Left kidney (tissue), 8 donors: ENCODE results near the gene ZNG1F. TPM values are rescaled to one million over a fixed set of nuclear protein-coding genes. Genes with fewer than 3 reads are reported as not detected.
"Not testable (repeated sequence)": the region's sequence is repeated elsewhere in the genome, so short reads cannot be mapped to it uniquely, and the experiment has no call there.

Experiments used
- DNase-seq: peaks from one replicate; pipeline ENCODE4 v3.0.0-alpha.2; 2013
- long read RNA-seq, 8 donors: transcript quantifications; one replicate each; lab custom pipeline, GENCODE V29; 2026
- polyA plus RNA-seq: library from polyadenylated mRNA; unstranded; fragments of 120-200 nt; gene quantifications from one replicate; pipeline ENCODE4 v1.2.1, GENCODE V29; 2013; ENCODE audit not compliant: insufficient read length

The ZNG1F gene
- 34.3 TPM for polyA plus RNA-seq
- long read RNA-seq, donor 1, partial matches to known transcripts: 12 of 12 reads
- long read RNA-seq, donor 1, other reads (novel, unspliced or antisense): 0 of 12 reads
- long read RNA-seq, donor 2, partial matches to known transcripts: 19 of 20 reads
- long read RNA-seq, donor 2, other reads (novel, unspliced or antisense): 0 of 20 reads
- long read RNA-seq, donor 3, partial matches to known transcripts: 6 of 7 reads
- long read RNA-seq, donor 3, other reads (novel, unspliced or antisense): 0 of 7 reads
- long read RNA-seq, donor 4: 0 reads
- long read RNA-seq, donor 5, partial matches to known transcripts: 0 of 2 reads
- long read RNA-seq, donor 5, other reads (novel, unspliced or antisense): 0 of 2 reads
- long read RNA-seq, donor 6, partial matches to known transcripts: 21 of 21 reads
- long read RNA-seq, donor 6, other reads (novel, unspliced or antisense): 0 of 21 reads
- long read RNA-seq, donor 7, transcript CBWD6-215 (6 exons, 3,334 nt): major isoform, 5 of 31 reads
- long read RNA-seq, donor 7, partial matches to known transcripts: 26 of 31 reads
- long read RNA-seq, donor 7, other reads (novel, unspliced or antisense): 0 of 31 reads
- long read RNA-seq, donor 8, partial matches to known transcripts: 0 of 2 reads
- long read RNA-seq, donor 8, other reads (novel, unspliced or antisense): 0 of 2 reads

- not testable (repeated sequence) for DNase-seq
Measured at GRCh38 chr9:41189217-41189616, at the start of gene ZNG1F. Gene ZNG1F, minus strand, starts transcription at chr9:41189317. Its CDS starts 59 bp downstream, at chr9:41189258.

DNA sequence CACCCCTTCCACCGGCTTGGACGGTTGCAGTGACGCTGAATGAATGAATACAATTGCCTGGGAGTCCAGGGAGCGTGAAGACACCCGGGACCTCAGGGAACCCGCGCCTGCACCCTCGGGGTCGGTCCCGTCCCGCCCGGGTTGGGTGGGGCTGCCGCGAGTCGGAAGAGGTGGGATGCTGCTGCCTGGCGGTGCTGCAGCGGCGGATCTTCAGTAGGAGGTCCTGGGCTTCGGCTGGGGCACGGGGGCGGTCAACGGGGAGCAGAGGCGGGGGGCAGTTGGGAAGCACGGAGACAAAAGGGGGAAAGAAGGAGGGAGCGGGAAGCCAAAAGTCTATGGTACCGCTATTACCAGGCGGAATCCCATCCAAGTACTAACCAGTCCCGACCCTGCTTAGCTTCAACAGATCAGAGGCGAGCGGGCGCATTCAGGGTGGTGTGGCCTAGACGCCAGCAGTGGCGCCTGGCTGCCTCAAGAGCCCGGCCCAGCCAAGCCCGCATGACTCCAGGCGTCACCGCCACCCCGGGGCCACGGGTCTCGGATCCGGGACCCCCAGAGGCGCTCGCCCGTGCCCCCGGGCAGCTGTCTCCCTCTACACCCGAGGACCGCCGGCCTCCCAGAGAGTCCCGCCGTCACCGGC is 48.1 kb upstream of the ZNG1F start:
- DNase-seq: not testable (repeated sequence)

DNA sequence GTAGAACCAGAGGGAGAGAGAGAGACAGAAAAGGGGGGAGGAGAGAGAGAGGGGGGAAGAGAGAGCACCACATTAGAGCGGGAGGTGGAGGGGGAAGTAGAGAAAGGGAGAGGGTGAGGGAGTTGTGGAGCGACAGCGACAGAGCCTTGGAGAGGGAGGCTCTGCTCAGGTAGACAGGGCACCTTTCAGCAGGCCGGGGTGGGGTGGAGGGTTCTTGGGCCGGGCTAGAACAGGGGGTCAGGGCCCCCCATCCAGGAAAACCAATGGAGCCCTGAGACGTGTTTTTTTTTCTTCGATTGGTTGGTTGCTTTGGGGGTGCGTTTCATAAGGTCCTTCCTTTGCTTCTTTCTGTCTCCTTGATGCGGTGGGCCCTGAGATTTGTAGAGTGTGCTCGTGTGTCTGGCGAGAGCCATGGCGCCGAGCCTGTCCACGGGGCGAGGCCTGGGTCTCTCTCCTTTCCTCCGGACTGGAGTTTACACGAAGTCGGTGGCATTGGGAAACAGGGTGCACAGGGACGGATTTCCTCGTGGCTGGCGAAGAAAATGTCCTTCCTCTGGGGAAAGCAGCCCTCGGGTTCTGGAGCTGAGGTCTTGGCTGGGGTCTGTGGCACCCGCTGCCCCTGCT is 47.5 kb upstream of the ZNG1F start:
- not testable (repeated sequence) for DNase-seq

DNA sequence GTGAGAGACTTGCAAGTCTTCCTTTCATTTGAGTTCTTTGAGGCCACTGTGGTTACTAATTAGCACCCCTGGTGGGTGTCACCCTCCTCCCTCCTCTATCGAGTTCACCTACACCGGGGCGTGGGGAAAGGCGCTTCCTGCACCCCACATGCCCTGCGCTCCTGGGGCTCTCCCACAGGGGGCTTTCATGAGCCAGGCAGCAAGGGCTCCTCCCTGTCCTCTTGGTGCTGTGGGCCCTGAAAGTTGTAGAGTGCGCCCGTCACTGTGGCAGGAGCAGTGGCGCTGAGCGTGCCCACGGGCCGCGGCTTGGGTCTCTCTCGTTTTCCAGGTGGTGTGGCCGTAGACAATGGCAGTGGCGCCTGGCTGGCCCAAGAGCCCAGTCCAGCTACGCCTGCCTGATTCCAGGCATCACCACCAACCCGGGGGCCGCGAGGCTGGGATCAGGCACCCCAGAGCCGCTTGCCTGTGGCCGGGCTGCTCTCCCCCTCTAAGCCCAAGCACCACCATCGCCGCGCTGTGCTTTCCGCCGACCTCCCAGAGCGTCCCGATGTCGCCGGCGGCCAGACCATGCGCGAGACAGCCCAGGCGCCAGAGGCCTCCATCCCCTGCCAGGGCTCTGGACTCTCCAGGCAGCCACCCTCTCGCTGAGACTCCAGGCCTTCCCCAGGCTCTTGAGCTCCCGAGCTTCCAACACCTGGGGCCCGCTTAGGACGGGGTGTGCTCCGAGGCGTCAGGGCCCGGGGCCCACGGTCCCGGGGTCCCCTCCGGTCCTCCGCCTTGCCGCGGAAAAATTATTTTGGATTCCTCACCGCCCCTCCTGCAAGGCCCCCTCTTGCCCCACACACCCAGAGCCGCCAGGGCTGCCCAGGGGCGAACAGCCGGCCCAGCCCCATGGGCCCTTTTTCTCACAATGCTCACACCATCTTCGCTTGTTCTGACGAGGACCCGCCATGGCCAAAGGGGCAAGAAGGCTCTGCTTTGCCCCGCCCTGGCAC is 46.0 kb upstream of the ZNG1F start:
- DNase-seq: not testable (repeated sequence)

DNA sequence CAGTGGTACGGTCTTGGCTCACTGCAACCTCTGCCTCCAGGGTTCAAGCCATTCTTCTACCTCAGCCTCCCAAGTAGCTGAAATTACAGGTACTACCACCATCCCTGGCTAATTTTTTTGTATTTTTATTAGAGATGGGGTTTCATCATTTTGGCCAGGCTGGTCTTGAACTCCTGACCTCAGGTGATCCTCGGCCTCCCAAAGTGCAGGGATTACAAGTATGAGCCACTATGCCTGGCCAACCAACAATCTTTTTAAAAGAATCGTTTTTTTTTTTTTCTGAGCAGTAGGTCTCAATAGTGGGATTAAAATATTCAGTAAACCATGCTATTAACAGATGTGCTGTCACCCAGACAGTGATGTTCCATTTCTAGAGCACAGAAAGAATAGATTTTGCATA is 45.1 kb upstream of the ZNG1F start:
- not testable (repeated sequence) for DNase-seq

- not testable (repeated sequence) for DNase-seq
Measured at GRCh38 chr9:41232326-41232725, 43.2 kb upstream of the ZNG1F start.

GRCh38 chr9:41230418-41230817 is 41.3 kb upstream of the ZNG1F start:
- not testable (repeated sequence) for DNase-seq

DNA sequence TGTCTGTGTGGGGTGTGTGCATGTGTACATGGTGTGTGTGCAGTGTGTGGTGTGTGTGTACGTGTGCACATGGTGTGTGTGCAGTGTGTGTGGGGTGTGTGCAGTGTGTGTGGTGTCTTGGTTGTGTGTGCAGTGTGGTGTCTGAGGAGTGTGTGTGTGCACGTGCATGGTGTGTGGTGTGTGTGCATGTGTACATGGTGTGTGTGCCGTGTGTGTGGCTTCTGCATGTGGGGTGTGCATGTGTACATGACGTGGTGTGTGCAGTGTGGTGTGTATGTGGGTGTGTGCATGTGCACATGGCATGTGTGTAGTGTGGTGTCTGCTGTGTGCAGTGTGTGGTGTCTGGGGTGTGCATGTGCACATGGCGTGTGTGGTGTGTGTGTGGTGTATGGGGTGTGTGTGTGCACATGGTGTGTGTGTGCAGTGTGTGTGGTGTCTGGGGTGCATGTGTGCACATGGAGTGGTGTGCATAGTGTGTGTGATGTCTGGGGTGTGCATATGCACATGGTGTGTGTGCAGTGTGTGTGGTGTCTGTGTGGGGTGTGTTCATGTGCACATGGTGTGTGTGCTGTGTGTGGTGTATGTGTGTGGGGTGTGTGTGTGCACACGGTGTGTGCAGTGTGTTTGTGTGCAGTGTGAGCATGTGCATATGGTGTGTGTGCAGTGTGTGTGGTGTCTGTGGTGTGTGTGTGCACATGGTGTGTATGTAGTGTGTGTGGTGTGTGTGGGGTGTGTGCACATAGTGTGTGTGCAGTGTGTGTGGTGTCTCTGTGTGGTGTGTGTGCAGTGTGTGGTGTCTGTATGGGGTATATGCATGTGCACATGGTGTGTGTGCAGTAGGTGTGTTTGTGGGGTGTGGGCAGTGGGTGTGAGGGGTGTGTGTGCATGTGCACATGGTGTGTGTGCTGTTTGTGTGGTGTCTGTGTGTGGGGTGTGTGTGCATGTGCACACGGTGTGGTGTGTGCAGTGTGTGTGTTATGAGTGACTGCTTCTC is 40.6 kb upstream of the ZNG1F start:
- no peak for DNase-seq

DNA sequence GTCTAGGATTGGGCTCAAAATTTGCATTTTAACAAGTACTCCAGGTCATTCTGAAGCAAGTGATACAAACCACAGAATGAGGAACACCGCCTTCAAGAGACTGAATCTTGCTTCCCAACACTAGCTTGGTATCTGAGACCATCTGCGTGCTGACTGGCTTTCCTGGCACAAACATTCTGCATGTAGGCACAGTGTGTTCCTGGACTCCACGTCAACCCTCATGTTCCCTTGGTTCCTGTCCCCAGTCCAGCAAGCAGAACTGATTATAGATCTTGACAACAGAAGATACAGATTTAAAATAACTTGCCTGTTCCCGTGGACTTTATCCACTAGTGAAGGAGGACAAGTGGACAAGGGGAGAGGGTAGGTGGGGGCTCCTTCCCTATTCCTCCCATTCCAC is 30.7 kb upstream of the ZNG1F start:
- DNase-seq: not testable (repeated sequence)

DNA sequence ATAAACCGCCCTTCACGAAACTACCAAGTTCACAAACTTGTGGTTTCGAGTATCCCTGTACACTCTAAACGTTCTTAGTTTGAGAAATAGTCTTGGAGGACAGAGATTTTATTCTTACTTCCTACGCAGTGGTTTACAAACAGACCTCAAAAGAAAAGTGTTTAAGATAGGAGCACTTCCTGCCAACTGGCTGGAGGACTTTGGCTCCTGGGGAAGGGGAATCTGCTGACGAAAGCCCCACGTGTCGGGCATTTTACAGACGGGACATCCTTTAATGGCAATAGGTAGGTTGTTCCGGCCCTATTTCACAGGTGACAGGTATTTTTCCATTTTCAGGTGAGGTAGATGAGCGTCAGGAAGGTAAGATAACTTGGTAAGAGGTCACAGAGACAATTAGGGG is 678 bp downstream of the ZNG1F start:
- not testable (repeated sequence) for DNase-seq

- DNase-seq: not testable (repeated sequence)
Measured at GRCh38 chr9:41174994-41175393, 14.1 kb downstream of the ZNG1F start.

DNA sequence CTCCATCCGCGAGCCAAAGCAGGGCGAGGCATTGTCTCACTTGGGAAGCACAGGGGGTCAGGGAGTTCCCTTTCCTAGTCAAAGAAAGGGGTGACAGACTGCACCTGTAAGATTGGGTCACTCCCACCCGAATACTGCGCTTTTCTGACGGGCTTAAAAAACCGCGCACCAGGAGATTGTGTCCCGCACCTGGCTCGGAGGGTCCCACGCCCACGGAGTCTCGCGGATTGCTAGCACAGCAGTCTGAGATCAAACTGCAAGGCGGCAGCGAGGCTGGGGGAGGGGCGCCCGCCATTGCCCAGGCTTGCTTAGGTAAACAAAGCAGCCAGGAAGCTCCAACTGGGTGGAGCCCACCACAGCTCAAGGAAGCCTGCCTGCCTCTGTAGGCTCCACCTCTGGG is 39.0 kb downstream of the ZNG1F start:
- DNase-seq: not testable (repeated sequence)

GRCh38 chr9:41141878-41142277 is 47.2 kb downstream of the ZNG1F start:
- not testable (repeated sequence) for DNase-seq

GRCh38 chr9:41128581-41128980 is 60.5 kb downstream of the ZNG1F start, which contains the start of gene FOXD4L6:
Gene FOXD4L6, minus strand, starts transcription at chr9:41128681. Its CDS starts 298 bp downstream, at chr9:41128383.
- not testable (repeated sequence) for DNase-seq

DNA sequence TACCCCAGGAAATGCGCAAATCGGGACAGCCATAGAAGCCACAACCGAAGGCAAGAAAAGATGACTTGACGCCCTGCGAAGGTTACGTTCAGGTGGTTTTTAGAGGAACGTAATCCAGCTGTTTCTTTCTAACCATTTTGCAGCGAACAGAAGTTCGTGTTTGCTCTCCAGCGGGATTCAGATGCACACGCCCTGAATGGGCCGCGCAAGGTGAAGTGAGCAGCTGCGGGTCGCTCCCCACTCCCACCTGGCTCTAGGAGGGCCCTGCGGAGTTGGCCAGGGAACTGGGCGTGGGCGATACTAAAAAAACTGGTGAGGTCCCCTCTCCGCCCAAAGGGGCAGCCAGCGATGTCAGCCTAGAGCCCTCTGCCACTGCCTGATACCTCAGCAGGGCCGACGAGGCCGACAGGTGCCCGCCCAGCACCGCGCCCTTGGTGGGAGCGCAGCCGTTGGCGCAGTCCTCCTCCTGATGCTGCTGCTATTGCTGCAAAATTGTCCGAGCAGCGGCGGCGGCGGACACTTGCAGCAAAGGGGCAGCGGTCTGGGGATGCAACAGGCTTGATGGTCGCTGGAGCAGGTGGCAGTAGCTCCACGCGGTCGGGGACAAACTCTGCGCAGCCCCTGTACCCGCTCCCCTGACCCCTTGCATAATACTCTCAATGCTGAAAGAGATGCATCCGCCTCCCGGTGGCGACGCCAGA is 62.2 kb downstream of the ZNG1F start:
- DNase-seq: not testable (repeated sequence)

DNA sequence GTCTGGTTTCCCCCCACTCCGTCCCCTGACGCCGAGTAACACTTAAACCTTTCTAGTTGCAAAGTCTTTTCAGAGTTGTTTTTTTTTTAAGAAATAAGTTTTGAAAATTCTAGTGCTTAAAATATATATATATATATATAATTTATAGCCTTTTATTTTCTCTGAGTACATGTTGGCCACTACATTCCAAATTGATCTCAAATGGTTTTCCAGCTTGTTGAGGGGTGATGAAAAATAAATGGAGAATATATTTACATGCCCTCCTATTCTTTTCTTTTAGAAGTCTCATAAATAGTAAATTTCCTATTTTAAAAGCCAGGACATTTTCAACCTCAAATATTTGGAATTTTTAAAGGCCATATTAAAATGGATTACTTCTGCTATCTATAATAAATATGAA is 63.2 kb downstream of the ZNG1F start:
- not testable (repeated sequence) for DNase-seq

GRCh38 chr9:41125109-41125658 is 63.9 kb downstream of the ZNG1F start:
- not testable (repeated sequence) for DNase-seq
